Cardiac muscle cell (in vitro differentiated cells and primary cell): ENCODE measurements around the gene STYXL1. TPM values are rescaled to one million over a fixed set of nuclear protein-coding genes. Genes with fewer than 3 reads are reported as not detected.

ENCODE experiments used
- DNase-seq, 2 donors: peaks; one replicate each; pipeline versions ENCODE4 v3.0.0 to v3.0.0-alpha.2; 2010 to 2017; ENCODE audit warnings: low read depth in 1 of 2, low spot score in 1 of 2
- H3K27ac ChIP-seq: fragments of 200-600 bp; sonication (generic); 2 replicates; pipeline ENCODE4 v1.5.1; 2016
- H3K27me3 ChIP-seq: fragments of 200-600 bp; sonication (generic); 2 replicates; pipeline ENCODE4 v1.6.0; 2016; ENCODE audit warnings: control low read depth
- H3K36me3 ChIP-seq: fragments of 200-600 bp; sonication (generic); 2 replicates; pipeline ENCODE4 v1.5.1; 2016; ENCODE audit warnings: control low read depth
- H3K4me1 ChIP-seq: fragments of 200-600 bp; sonication (generic); 2 replicates; pipeline ENCODE4 v1.8.1; 2017; ENCODE audit warnings: low read depth, mild to moderate bottlenecking, mixed run types
- H3K4me3 ChIP-seq: fragments of 200-600 bp; sonication (generic); 2 replicates; pipeline ENCODE4 v1.5.1; 2016; ENCODE audit warnings: mild to moderate bottlenecking
- H3K9me3 ChIP-seq: fragments of 200-600 bp; sonication (generic); 2 replicates; pipeline ENCODE4 v1.5.1; 2017; ENCODE audit warnings: low read depth, mild to moderate bottlenecking, control low read depth
- polyA plus RNA-seq: library from polyadenylated mRNA; unstranded; fragments of >200 nt; fragmentation: Nextera tagmentation; extraction: Ambion mirVana; gene quantifications from 2 replicates; pipeline ENCODE4 v1.2.1, GENCODE V29; 2016
- total RNA-seq: library from RNA; depleted of rRNA; stranded (reverse); fragments of >200 nt; gene quantifications from 2 replicates; pipeline ENCODE4 v1.2.3, GENCODE V29; 2016
- TF ChIP-seq, protein P1 (sequence below): IDR thresholded peaks from 2 replicates; pipeline ENCODE4 v1.5.1; 2012; ENCODE audit warnings: low read depth, mild to moderate bottlenecking, low read length

Gene STYXL1
- total and polyA plus RNA-seq, 2 experiments from 2014 or later = 66.3 to 87.8 TPM

- TF ChIP-seq, protein P1, sequence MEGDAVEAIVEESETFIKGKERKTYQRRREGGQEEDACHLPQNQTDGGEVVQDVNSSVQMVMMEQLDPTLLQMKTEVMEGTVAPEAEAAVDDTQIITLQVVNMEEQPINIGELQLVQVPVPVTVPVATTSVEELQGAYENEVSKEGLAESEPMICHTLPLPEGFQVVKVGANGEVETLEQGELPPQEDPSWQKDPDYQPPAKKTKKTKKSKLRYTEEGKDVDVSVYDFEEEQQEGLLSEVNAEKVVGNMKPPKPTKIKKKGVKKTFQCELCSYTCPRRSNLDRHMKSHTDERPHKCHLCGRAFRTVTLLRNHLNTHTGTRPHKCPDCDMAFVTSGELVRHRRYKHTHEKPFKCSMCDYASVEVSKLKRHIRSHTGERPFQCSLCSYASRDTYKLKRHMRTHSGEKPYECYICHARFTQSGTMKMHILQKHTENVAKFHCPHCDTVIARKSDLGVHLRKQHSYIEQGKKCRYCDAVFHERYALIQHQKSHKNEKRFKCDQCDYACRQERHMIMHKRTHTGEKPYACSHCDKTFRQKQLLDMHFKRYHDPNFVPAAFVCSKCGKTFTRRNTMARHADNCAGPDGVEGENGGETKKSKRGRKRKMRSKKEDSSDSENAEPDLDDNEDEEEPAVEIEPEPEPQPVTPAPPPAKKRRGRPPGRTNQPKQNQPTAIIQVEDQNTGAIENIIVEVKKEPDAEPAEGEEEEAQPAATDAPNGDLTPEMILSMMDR = peak; percentile 5
- no peaks in the 10 kb centered on the region for H3K9me3 ChIP-seq
- no peak for DNase-seq
- H3K4me3 ChIP-seq = no peak overlapping the region
- H3K27ac ChIP-seq = peak overlapping the region; percentile 77
- no peaks in the 10 kb centered on the region for H3K36me3 ChIP-seq
- H3K27me3 ChIP-seq = no peaks in the 10 kb centered on the region
- H3K4me1 ChIP-seq = peaks cover 33% of the 10 kb centered on the region
These were observed 86.6 kb downstream of the STYXL1 start for GRCh38 chr7:75961218-75961617.

DNA sequence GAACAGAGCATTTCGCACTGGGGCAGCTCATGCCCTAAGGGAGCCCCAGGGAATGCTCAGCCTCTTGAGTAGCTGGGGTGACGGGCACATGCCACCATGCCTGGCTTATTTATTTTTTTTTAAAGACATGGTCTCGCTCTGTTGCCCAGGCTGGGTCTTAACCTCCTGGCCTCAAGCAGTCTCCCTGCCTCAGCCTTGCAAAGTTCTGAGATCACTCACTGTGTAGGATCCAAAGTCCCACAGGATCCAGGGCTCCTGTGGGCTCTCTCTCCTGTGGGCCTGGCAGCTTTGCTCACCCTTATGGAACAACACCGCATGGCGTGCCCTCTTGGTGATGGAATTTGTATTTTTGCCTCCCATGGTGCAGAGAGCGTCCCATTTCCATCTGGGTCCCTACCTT is 87.4 kb downstream of the STYXL1 start:
- Histone ChIP-seq H3K4me1 (peaks cover 27% of the 10 kb centered on the region), H3K27me3 (no peaks in the 10 kb centered on the region), H3K9me3 (no peaks in the 10 kb centered on the region), H3K4me3 (no peak overlapping the region), H3K27ac (no peak overlapping the region), H3K36me3 (peaks cover under 1% of the 10 kb centered on the region)
- TF ChIP-seq, protein P1 = no peak
- DNase-seq = no peak

DNA sequence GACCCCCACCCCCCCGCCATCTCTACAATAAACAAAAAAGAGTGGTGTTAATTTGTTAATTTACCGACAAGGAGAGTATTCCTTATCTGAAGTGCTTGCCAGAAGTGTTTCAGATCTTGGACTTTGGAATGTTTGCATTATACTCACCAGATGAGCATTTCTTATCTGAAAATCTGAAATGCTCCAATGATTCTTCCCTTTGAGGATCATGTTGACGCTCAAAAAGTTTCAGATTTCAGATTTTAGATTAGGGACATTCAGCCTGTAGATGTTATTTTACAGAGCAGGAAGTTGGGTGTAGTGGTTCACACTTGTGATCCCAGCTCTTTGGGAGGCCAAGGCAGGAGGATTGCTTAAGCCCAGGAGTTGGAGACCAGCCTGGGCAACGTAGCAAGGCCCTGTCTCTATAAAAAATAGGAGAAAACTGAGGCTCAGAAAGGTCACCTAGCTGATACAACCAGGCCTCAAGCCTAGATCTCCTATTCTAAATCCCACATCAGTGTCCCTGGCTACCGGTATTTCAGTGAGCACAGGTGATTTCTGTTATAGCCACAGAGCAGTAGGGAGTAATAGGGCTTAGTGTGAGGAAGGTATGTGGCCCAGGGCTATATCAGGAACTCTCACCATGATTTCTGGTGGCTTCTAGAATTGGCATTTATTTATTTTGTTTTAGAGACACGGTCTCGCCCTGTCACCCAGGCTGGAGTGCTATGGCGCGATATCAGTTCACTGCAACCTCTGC is 88.8 kb downstream of the STYXL1 start:
- no peak for DNase-seq
- no peaks in the 10 kb centered on the region for H3K9me3 ChIP-seq
- peaks cover 23% of the 10 kb centered on the region for H3K4me1 ChIP-seq
- no peak overlapping the region for H3K4me3 ChIP-seq
- TF ChIP-seq, protein P1 = no peak
- H3K27ac ChIP-seq = no peak overlapping the region
- no peaks in the 10 kb centered on the region for H3K27me3 ChIP-seq
- H3K36me3 ChIP-seq = peaks cover 13% of the 10 kb centered on the region

DNA sequence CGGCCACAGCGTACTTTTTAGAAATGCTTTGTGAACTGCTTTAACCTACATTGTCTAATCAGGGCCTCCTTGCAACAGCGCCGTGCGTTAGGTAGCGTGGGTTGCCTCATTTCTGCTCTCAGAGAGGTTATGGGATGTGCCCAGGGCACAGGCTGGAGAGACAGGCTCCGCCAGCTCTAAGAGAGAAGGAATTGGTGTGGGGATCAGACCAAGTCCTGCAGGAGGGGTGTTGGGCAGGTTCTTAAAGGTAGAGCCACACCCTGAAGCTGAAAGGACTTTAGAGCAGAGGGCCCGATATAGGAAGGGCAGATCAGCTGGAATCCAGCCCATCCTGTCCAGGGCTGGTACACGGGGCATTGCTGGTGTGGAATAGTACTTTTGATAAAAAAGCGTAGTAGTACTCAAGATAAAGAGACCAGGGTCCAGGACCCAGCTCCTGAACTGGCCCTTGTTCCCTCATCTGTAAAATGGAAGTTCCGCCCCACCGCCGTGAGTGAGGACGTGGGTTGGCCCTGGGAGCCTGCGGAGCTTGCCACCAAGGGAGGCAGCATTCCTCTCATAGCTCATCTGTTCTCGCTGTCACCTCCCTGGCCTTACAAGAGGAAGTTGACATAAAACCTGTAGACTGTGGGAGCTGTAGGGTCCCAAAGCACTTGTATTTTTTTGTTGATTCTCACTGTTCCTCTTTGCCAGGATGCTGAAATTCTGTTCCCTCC is 90.6 kb downstream of the STYXL1 start:
- H3K27me3 ChIP-seq = no peaks in the 10 kb centered on the region
- DNase-seq = peak in 1 of 2 donors; percentile 54
- peak overlapping the region; percentile 1 for H3K27ac ChIP-seq
- no peaks in the 10 kb centered on the region for H3K9me3 ChIP-seq
- peaks cover 14% of the 10 kb centered on the region for H3K36me3 ChIP-seq
- TF ChIP-seq, protein P1 = no peak
- H3K4me3 ChIP-seq = no peak overlapping the region
- H3K4me1 ChIP-seq = peaks cover 9% of the 10 kb centered on the region

- peaks cover 14% of the 10 kb centered on the region for H3K36me3 ChIP-seq
These were observed 92.4 kb downstream of the STYXL1 start for GRCh38 chr7:75955331-75955955.

More at GRCh38 chr7:75955331-75955955, 92.4 kb downstream of the STYXL1 start:
- H3K4me1 ChIP-seq = peaks cover 10% of the 10 kb centered on the region
- H3K4me3 ChIP-seq = no peak overlapping the region
- no peaks in the 10 kb centered on the region for H3K27me3 ChIP-seq
- H3K27ac ChIP-seq = no peak overlapping the region
- TF ChIP-seq, protein P1 = no peak
- no peak for DNase-seq
- no peaks in the 10 kb centered on the region for H3K9me3 ChIP-seq
